K562 (cell line): ENCODE data around the gene RAP1A. TPM values are rescaled to one million over a fixed set of nuclear protein-coding genes. Genes with fewer than 3 reads are reported as not detected.

Experiments
- GABPB1 ChIP-seq: sonication (generic); formaldehyde crosslinking; IDR thresholded peaks from 2 replicates; pipeline ENCODE4 v1.8.0; 2022; ENCODE audit warnings: mild to moderate bottlenecking, missing genetic modification reagents
- HLTF ChIP-seq: fragments of 450-650 bp; IDR thresholded peaks from 2 replicates; pipeline ENCODE4 v1.6.1; 2016
- KDM1A ChIP-seq, 2 experiments: fragments of 450-650 bp; IDR thresholded peaks; 2 replicates each; pipeline ENCODE4 v1.6.1; 2016; ENCODE audit warnings: mild to moderate bottlenecking in 2 of 2
- MEF2A ChIP-seq: IDR thresholded peaks from 2 replicates; pipeline ENCODE4 v1.6.1; 2011; ENCODE audit warnings: low read depth, mild to moderate bottlenecking, low read length, moderate library complexity; ENCODE audit not compliant: control insufficient read depth
- MTA2 ChIP-seq: fragments of 450-650 bp; IDR thresholded peaks from 2 replicates; pipeline ENCODE4 v1.6.1; 2016; ENCODE audit warnings: low read depth
- polyA plus RNA-seq, 8 experiments: library from polyadenylated mRNA; depleted of rRNA in 4 of 8; stranded (reverse) in 5 of 8; unstranded in 3 of 8; fragments of >200 nt; fragmentation: Nextera tagmentation in 2 of 8; fragmentation: Illumina TruSeq in 1 of 8; extraction: Ambion mirVana in 2 of 8; extraction: Trizol in 1 of 8; gene quantifications; 2 replicates each; pipeline versions ENCODE4 v1.2.1 to v1.2.3, GENCODE V29; 2011 to 2014; ENCODE audit warnings: inconsistent platforms in 1 of 8, missing spikeins in 1 of 8
- total RNA-seq, 7 experiments: library from RNA; depleted of rRNA in 6 of 7; stranded (reverse); fragments of >200 nt in 6 of 7; fragmentation: Illumina TruSeq in 2 of 7; extraction: Trizol in 2 of 7; gene quantifications; 2 replicates each; pipeline versions ENCODE4 v1.2.1 to v1.2.3, GENCODE V29; 2011 to 2021; ENCODE audit warnings: low replicate concordance in 1 of 7
- TF ChIP-seq, protein P1 (sequence below), 2 experiments: fragments of 150-350 bp in 1 of 2; IDR thresholded peaks; 2 replicates each; pipeline ENCODE4 v1.6.1; 2012 to 2016; ENCODE audit warnings: low read depth in 2 of 2, low read length in 2 of 2, mild to moderate bottlenecking in 1 of 2, moderate library complexity in 1 of 2
- TF ChIP-seq, protein P2 (sequence below): fragments of 250-450 bp; sonication (Bioruptor Pico); IDR thresholded peaks from 2 replicates; pipeline ENCODE4 v1.8.0; 2022; ENCODE audit warnings: moderate library complexity, mild to moderate bottlenecking, inconsistent platforms
- TF ChIP-seq, protein P3 (sequence below): fragments of 450-650 bp; IDR thresholded peaks from 2 replicates; pipeline ENCODE4 v1.6.1; 2017; ENCODE audit warnings: antibody characterized with exemption, mild to moderate bottlenecking
- TF ChIP-seq, protein P4 (sequence below): fragments of 450-650 bp; IDR thresholded peaks from 2 replicates; pipeline ENCODE4 v1.6.1; 2018; ENCODE audit not compliant: partially characterized antibody
- TF ChIP-seq, protein P5 (sequence below), 2 experiments: fragments of 450-650 bp in 1 of 2; sonication (generic) in 1 of 2; formaldehyde crosslinking in 1 of 2; IDR thresholded peaks in 1 of 2; conservative IDR thresholded peaks in 1 of 2; 2 replicates each; pipeline versions ENCODE4 v1.6.1 to v1.8.1; 2016 to 2023; ENCODE audit warnings: mild to moderate bottlenecking in 2 of 2, moderate library complexity in 2 of 2, inconsistent platforms in 1 of 2, missing genetic modification reagents in 1 of 2

RAP1A gene
- total and polyA plus RNA-seq, 9 of the 15 experiments (the other 6 are each of a cell fraction or from before 2014, with no cell fraction given), result 13.4 to 86.2 (median 32.5) TPM

DNA sequence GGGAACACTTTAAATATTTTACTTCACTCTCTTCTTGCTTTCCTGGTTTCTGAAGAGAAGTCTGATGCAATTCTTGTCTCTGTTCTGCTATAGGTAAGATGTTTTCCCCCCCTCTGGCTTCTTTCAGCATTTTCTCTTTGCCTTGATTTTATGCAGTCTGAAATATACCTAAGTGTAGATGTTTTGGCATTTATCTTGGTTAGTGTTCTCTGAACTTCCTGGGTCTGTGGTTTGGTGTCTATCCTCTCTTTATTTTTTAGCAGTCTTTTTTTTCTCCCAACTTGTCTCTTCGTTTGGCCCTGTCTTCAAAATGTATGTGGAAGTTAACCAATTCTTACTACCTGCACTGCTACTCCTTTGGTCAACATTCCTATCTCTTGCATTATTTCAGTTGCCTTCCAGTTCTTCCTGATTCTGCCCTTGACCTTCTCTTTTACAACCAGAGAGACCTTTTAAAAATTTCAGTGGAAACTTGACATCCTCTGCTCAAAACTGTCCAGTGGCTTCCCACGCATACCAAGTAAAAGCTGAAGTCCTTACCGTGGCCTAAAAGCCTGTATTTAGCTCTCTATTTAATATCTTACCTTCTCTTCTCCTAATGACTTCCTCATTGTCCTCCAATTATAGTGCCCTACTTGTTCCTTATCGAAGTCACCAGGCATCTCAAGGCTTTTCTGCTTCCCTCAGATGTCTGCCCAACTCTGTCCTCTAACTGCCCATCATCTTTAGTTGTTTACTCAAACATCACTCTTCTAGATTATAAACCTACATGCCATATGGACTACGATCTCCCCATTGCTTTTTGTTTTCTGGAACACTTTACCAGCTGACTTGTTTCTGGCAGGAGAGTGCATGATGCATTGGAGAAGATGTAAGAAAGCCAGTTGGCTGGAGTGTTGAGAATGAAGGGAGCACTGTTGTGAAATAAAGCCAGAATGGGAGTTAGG is 40.9 kb downstream of the RAP1A start (continued):
- TF ChIP-seq, protein P1, sequence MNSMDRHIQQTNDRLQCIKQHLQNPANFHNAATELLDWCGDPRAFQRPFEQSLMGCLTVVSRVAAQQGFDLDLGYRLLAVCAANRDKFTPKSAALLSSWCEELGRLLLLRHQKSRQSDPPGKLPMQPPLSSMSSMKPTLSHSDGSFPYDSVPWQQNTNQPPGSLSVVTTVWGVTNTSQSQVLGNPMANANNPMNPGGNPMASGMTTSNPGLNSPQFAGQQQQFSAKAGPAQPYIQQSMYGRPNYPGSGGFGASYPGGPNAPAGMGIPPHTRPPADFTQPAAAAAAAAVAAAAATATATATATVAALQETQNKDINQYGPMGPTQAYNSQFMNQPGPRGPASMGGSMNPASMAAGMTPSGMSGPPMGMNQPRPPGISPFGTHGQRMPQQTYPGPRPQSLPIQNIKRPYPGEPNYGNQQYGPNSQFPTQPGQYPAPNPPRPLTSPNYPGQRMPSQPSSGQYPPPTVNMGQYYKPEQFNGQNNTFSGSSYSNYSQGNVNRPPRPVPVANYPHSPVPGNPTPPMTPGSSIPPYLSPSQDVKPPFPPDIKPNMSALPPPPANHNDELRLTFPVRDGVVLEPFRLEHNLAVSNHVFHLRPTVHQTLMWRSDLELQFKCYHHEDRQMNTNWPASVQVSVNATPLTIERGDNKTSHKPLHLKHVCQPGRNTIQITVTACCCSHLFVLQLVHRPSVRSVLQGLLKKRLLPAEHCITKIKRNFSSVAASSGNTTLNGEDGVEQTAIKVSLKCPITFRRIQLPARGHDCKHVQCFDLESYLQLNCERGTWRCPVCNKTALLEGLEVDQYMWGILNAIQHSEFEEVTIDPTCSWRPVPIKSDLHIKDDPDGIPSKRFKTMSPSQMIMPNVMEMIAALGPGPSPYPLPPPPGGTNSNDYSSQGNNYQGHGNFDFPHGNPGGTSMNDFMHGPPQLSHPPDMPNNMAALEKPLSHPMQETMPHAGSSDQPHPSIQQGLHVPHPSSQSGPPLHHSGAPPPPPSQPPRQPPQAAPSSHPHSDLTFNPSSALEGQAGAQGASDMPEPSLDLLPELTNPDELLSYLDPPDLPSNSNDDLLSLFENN (IDR thresholded peaks at IDR 0.05; ENCODE audit: low read depth in 2 of 2, low read length in 2 of 2), result peak in 1 of 2 experiments; percentile 82; a peak in 1 of 4 replicates
- TF ChIP-seq, protein P2, sequence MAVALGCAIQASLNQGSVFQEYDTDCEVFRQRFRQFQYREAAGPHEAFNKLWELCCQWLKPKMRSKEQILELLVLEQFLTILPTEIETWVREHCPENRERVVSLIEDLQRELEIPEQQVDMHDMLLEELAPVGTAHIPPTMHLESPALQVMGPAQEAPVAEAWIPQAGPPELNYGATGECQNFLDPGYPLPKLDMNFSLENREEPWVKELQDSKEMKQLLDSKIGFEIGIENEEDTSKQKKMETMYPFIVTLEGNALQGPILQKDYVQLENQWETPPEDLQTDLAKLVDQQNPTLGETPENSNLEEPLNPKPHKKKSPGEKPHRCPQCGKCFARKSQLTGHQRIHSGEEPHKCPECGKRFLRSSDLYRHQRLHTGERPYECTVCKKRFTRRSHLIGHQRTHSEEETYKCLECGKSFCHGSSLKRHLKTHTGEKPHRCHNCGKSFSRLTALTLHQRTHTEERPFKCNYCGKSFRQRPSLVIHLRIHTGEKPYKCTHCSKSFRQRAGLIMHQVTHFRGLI, result no peak
- peak; percentile 28 to 61 for TF ChIP-seq KDM1A (IDR thresholded peaks at IDR 0.05)
- TF ChIP-seq, protein P3, sequence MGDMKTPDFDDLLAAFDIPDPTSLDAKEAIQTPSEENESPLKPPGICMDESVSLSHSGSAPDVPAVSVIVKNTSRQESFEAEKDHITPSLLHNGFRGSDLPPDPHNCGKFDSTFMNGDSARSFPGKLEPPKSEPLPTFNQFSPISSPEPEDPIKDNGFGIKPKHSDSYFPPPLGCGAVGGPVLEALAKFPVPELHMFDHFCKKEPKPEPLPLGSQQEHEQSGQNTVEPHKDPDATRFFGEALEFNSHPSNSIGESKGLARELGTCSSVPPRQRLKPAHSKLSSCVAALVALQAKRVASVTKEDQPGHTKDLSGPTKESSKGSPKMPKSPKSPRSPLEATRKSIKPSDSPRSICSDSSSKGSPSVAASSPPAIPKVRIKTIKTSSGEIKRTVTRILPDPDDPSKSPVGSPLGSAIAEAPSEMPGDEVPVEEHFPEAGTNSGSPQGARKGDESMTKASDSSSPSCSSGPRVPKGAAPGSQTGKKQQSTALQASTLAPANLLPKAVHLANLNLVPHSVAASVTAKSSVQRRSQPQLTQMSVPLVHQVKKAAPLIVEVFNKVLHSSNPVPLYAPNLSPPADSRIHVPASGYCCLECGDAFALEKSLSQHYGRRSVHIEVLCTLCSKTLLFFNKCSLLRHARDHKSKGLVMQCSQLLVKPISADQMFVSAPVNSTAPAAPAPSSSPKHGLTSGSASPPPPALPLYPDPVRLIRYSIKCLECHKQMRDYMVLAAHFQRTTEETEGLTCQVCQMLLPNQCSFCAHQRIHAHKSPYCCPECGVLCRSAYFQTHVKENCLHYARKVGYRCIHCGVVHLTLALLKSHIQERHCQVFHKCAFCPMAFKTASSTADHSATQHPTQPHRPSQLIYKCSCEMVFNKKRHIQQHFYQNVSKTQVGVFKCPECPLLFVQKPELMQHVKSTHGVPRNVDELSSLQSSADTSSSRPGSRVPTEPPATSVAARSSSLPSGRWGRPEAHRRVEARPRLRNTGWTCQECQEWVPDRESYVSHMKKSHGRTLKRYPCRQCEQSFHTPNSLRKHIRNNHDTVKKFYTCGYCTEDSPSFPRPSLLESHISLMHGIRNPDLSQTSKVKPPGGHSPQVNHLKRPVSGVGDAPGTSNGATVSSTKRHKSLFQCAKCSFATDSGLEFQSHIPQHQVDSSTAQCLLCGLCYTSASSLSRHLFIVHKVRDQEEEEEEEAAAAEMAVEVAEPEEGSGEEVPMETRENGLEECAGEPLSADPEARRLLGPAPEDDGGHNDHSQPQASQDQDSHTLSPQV, result 0 out of 2 replicates have a peak, but pooled peaks have one; percentile 34
- 0 out of 2 replicates have a peak, but pooled peaks have one; percentile 51 for TF ChIP-seq MEF2A
- no peak; the same call in 1 of the 2 replicates for TF ChIP-seq HLTF
- TF ChIP-seq, protein P4, sequence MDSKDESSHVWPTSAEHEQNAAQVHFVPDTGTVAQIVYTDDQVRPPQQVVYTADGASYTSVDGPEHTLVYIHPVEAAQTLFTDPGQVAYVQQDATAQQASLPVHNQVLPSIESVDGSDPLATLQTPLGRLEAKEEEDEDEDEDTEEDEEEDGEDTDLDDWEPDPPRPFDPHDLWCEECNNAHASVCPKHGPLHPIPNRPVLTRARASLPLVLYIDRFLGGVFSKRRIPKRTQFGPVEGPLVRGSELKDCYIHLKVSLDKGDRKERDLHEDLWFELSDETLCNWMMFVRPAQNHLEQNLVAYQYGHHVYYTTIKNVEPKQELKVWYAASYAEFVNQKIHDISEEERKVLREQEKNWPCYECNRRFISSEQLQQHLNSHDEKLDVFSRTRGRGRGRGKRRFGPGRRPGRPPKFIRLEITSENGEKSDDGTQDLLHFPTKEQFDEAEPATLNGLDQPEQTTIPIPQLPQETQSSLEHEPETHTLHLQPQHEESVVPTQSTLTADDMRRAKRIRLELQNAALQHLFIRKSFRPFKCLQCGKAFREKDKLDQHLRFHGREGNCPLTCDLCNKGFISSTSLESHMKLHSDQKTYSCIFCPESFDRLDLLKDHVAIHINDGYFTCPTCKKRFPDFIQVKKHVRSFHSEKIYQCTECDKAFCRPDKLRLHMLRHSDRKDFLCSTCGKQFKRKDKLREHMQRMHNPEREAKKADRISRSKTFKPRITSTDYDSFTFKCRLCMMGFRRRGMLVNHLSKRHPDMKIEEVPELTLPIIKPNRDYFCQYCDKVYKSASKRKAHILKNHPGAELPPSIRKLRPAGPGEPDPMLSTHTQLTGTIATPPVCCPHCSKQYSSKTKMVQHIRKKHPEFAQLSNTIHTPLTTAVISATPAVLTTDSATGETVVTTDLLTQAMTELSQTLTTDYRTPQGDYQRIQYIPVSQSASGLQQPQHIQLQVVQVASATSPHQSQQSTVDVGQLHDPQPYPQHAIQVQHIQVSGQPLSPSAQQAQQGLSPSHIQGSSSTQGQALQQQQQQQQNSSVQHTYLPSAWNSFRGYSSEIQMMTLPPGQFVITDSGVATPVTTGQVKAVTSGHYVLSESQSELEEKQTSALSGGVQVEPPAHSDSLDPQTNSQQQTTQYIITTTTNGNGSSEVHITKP, result no peak
- TF ChIP-seq, protein P5, sequence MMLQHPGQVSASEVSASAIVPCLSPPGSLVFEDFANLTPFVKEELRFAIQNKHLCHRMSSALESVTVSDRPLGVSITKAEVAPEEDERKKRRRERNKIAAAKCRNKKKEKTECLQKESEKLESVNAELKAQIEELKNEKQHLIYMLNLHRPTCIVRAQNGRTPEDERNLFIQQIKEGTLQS (IDR thresholded peaks at IDR 0.05), result peak; percentile 67; the same call in 1 of the 2 replicates
- TF ChIP-seq, protein P5 (CRISPR knock-in tag; conservative IDR thresholded peaks at IDR 0.05), result no peak
- TF ChIP-seq MTA2, result peak; percentile 88
- 0 out of 2 replicates have a peak, but pooled peaks have one; percentile 28 for TF ChIP-seq GABPB1 (CRISPR knock-in tag)
